A673 (cell line): Measurements from ENCODE around the gene ADAMTS14. TPM values are rescaled to one million over a fixed set of nuclear protein-coding genes. Genes with fewer than 3 reads are reported as not detected.

ENCODE experiments used
- BruUV-seq: library from RNA; stranded (reverse); fragments of 400-500 nt; replicated peaks from 2 replicates; lab custom pipeline; 2021; lab: Mats Ljungman, UMichigan
- CTCF ChIA-PET: fragments of 300-600 bp; sonication (Branson Sonifier 250); formaldehyde crosslinking; loops from one replicate; lab custom pipeline; 2022; ENCODE audit warnings: antibody characterized with exemption; lab: Charles Lee
- POLR2A ChIA-PET: fragments of 300-600 bp; sonication (Branson Sonifier 250); formaldehyde crosslinking; loops from one replicate; lab custom pipeline; 2022; ENCODE audit warnings: antibody characterized with exemption; ENCODE audit not compliant: low non-redundant PET; lab: Charles Lee
- DNase-seq: peaks from one replicate; pipeline ENCODE4 v3.0.0-alpha.2; 2015; ENCODE audit warnings: low spot score
- H3K27ac ChIP-seq: fragments of 200-600 bp; sonication (generic); 2 replicates; pipeline ENCODE4 v1.5.1; 2016; ENCODE audit warnings: mixed run types, low read depth, mild to moderate bottlenecking, mixed read lengths, antibody characterized with exemption, low read length; ENCODE audit not compliant: poor library complexity, severe bottlenecking
- H3K27me3 ChIP-seq: fragments of 200-600 bp; sonication (generic); replicated peaks from 2 replicates; pipeline ENCODE4 v1.6.1; 2017; ENCODE audit warnings: mixed run types, low read depth, mild to moderate bottlenecking, mixed read lengths, antibody characterized with exemption, low read length; ENCODE audit not compliant: insufficient read depth, poor library complexity
- H3K36me3 ChIP-seq: fragments of 200-600 bp; sonication (generic); 2 replicates; pipeline ENCODE4 v1.6.1; 2016; ENCODE audit warnings: mixed run types, mild to moderate bottlenecking, mixed read lengths, antibody characterized with exemption, low read length; ENCODE audit not compliant: insufficient read depth, poor library complexity, severe bottlenecking
- H3K4me1 ChIP-seq: fragments of 200-600 bp; sonication (generic); 2 replicates; pipeline ENCODE4 v1.6.1; 2017; ENCODE audit warnings: mixed run types, mild to moderate bottlenecking, mixed read lengths, antibody characterized with exemption, low read length; ENCODE audit not compliant: insufficient read depth, poor library complexity, severe bottlenecking
- H3K4me3 ChIP-seq: fragments of 200-600 bp; sonication (generic); 2 replicates; pipeline ENCODE4 v1.5.1; 2016; ENCODE audit warnings: low read depth, mixed run types, mild to moderate bottlenecking, mixed read lengths, low read length; ENCODE audit not compliant: poor library complexity, severe bottlenecking
- H3K9me3 ChIP-seq: fragments of 200-600 bp; sonication (generic); 2 replicates; pipeline ENCODE4 v1.6.1; 2016; ENCODE audit warnings: mixed run types, low read depth, mild to moderate bottlenecking, mixed read lengths, antibody characterized with exemption, low read length; ENCODE audit not compliant: poor library complexity, severe bottlenecking
- CTCF ChIP-seq: fragments of 300-800, 200-600 bp; sonication (generic); conservative IDR thresholded peaks from 2 replicates; pipeline ENCODE4 v1.5.1; 2017; ENCODE audit warnings: low read depth, mild to moderate bottlenecking, antibody characterized with exemption, low read length, moderate library complexity, mixed read lengths
- EZH2 ChIP-seq: fragments of 200-600 bp; sonication (generic); IDR thresholded peaks from 2 replicates; pipeline ENCODE4 v1.6.1; 2017; ENCODE audit warnings: borderline replicate concordance, low read depth, mild to moderate bottlenecking, mixed read lengths, antibody characterized with exemption, low read length; ENCODE audit not compliant: poor library complexity, severe bottlenecking
- intact Hi-C: fragments of 100-400 bp; cut with micrococcal nuclease; formaldehyde crosslinking; loops from one replicate; pipeline ENCODE4 v1.10.0; 2022; ENCODE audit not compliant: unreplicated experiment
- total RNA-seq: library from RNA; stranded (reverse); gene quantifications from 2 replicates; pipeline ENCODE4 v1.2.3, GENCODE V29; 2021

The ADAMTS14 gene
- total RNA-seq, 1 experiment from 2014 or later, result 0.21 TPM

GRCh38 chr10:70786799-70787415 lies 114.6 kb downstream of the ADAMTS14 start:
- ChIA-PET CTCF (no interaction called here), POLR2A (no interaction called here)
- TF ChIP-seq EZH2, result no peak
- no peak for TF ChIP-seq CTCF
- no TSS peak for BruUV-seq
- no peak for DNase-seq
- Histone ChIP-seq H3K9me3 (no peaks in the 10 kb centered on the region), H3K4me1 (no peaks in the 10 kb centered on the region), H3K27me3 (peaks cover 7% of the 10 kb centered on the region), H3K4me3 (no peak overlapping the region), H3K27ac (no peak overlapping the region), H3K36me3 (no peaks in the 10 kb centered on the region)
- intact Hi-C loops, result no loop called here

DNA sequence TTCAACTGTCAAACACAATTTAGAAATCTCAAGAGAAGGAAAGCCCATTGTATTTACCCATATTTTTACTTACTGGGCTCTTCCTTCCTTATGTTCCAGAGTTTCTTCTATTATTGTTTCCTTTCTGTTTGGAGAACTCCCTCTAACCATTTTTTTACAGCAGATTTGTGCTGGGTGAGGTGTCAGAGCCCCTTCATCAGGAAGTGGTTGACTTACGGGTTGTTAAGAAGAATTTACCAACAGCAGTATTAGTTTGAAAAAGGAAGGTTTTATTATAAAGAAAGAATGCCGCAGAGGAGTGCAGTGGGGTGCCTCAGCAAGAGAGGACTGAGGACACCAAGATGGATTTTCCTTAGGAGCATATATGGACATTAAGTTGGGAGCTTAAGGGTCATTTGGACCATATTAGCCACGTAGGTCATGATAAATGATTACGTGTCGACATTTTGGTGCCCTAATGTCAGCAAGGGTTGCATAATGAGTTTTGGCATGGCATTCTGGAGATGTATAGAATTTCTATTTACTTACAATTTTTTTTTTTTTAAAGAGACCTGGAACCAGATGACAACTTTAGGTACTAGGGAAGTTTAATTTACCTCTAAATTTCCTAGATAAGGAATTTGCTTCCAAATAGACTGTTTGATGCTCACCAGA lies 119.2 kb downstream of the ADAMTS14 start:
- POLR2A ChIA-PET, result no interaction called here
- Histone ChIP-seq H3K9me3 (no peaks in the 10 kb centered on the region), H3K4me3 (no peak overlapping the region), H3K4me1 (no peaks in the 10 kb centered on the region), H3K27me3 (peaks cover 7% of the 10 kb centered on the region), H3K36me3 (no peaks in the 10 kb centered on the region), H3K27ac (no peak overlapping the region)
- intact Hi-C loops, result no loop called here
- no TSS peak for BruUV-seq
- DNase-seq, result no peak
- CTCF ChIA-PET, result no interaction called here
- TF ChIP-seq EZH2, result no peak
- no peak for TF ChIP-seq CTCF

DNA sequence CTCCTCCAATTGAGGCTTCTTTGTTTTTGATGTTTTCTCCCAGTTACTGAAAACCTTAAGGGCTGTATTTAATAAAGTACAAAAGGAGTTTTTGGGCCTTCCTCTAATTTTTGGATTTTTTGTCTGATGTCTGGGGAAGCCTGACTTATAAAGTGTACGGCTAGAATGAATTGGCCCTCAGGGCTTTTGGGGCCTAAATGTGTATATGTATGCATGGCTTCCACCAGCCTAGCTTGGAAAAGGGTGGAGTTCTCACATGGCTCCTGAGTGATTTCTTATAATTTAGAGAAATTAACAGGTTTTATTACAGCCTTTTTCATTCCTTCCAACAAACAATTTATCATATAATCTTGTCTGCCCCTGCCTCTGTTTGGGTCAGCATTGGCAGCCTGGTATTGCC lies 123.3 kb downstream of the ADAMTS14 start:
- ChIA-PET CTCF (no interaction called here), POLR2A (no interaction called here)
- BruUV-seq, result no TSS peak
- H3K36me3 ChIP-seq, result no peaks in the 10 kb centered on the region
- no peak for DNase-seq
- TF ChIP-seq EZH2, result no peak
- no peak for TF ChIP-seq CTCF
- no peak overlapping the region for H3K4me3 ChIP-seq
- H3K27ac ChIP-seq, result no peak overlapping the region
- intact Hi-C loops, result no loop called here
- no peaks in the 10 kb centered on the region for H3K9me3 ChIP-seq
- H3K4me1 ChIP-seq, result no peaks in the 10 kb centered on the region
- peaks cover 7% of the 10 kb centered on the region for H3K27me3 ChIP-seq
